ENCODE data around the gene ATP2A3.

The ATP2A3 gene

DNA sequence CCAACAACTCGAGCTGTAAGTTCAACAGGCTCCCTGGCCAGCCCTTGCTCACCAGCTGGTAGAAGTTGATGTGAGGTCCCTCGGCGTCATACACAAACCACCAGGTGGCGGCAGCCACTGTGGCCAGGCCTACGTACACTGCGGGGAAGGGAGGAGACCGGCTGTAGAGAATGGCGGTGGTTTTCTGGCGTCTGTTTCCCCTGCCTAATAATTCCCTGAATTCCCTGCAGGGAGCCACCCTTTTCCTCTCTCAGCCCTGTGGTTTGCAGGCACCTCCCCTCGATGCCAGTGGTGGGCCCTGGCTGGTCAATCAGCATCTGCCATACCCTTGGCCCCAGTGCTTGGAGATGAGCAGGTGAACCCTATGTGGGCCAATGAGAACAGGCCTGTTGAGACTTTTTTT is 29.1 kb downstream of the ATP2A3 start:
- no peaks in the 10 kb centered on the region for H3K27me3 Mint-ChIP-seq
- H3K36me3 Mint-ChIP-seq (ENCODE audit: insufficient read depth), result peaks cover 82% of the 10 kb centered on the region
- DNase-seq (no peak), ATAC-seq (replicated peaks) (no peak)
- no peak overlapping the region for H3K4me3 Mint-ChIP-seq
- H3K9me3 Mint-ChIP-seq, result no peaks in the 10 kb centered on the region
- H3K27ac Mint-ChIP-seq, result no peak overlapping the region
- peaks cover 7 to 10% of the 10 kb centered on the region in 2 donors for H3K4me1 Mint-ChIP-seq (ENCODE audit: low read depth in 2 of 2)

DNA sequence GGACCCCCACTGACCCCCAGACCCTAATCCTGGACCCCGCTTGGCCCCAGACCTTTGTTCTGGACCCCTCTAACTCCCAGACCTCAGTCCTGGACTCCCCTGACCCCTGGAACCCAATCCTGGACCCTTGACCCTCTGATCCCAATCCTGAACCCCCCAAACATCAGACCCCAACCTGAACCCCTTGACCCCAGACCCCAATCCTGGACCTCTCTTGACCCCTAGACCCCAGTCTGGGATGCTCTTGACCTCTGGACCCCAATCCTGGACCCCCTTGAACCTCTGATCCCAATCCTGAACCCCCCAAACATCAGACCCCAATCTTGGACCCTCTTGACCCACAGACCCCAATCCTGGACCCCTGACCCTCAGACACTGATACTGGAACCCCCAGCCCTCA is 34.5 kb downstream of the ATP2A3 start:
- no peak for DNase-seq
- ATAC-seq (replicated peaks), result no peak
- no peaks in the 10 kb centered on the region for H3K27me3 Mint-ChIP-seq
- peak overlapping the region; percentile 62 to 88 for H3K27ac Mint-ChIP-seq
- H3K4me3 Mint-ChIP-seq, result no peak overlapping the region
- H3K9me3 Mint-ChIP-seq, result no peaks in the 10 kb centered on the region
- H3K36me3 Mint-ChIP-seq (ENCODE audit: insufficient read depth), result peaks cover 50% of the 10 kb centered on the region
- H3K4me1 Mint-ChIP-seq (ENCODE audit: low read depth in 2 of 2), result peaks cover 6 to 7% of the 10 kb centered on the region in 2 donors

DNA sequence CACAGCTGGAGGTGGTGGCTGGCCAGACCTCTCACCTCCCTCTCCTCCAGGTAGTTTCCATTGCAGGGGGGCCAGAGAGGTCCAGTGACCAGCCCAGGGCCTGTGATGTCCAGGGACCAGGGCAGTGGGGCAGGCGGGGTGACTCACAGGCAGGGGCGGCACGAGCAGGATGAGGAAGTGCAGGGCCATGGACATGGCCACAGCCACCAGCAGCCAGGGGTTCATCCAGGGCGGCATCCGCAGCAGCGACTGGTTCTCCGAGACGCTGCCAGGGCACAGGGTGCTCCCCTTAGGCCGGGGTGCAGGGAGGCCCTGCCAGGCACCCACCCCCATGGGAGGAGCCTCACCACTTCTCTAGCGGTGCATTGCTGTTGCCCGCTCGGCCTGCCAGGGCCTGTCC is 35.1 kb downstream of the ATP2A3 start:
- no peaks in the 10 kb centered on the region for H3K27me3 Mint-ChIP-seq
- no peak overlapping the region for H3K4me3 Mint-ChIP-seq
- peaks cover 55% of the 10 kb centered on the region for H3K36me3 Mint-ChIP-seq (ENCODE audit: insufficient read depth)
- H3K27ac Mint-ChIP-seq, result peak overlapping the region; percentile 62 to 88
- H3K4me1 Mint-ChIP-seq (ENCODE audit: low read depth in 2 of 2), result peaks cover 6 to 7% of the 10 kb centered on the region in 2 donors
- no peaks in the 10 kb centered on the region for H3K9me3 Mint-ChIP-seq
- DNase-seq (no peak), ATAC-seq (replicated peaks) (no peak)

DNA sequence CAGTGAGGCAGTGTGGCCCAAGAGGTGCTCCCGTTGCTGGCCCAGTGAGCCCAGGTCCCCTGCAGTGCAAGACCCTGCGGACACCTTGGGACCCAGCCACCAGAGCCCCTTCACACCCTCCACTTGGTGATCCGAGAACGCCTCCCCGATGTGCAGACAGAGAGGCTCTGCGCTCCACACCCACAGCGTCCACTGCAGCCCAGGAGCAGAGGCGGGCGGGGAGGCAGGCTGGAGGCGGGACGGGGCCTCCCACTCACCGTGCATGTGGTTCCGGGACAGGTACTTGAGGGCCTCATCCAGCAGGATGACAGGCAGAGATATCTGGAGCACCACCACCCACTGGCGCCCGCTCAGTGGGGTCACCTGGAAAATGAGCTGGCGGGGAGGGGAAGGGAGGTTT is 35.8 kb downstream of the ATP2A3 start:
- peak overlapping the region in 1 of 2 donors; percentile 88 for H3K27ac Mint-ChIP-seq
- H3K36me3 Mint-ChIP-seq (ENCODE audit: insufficient read depth), result peaks cover 54% of the 10 kb centered on the region
- no peaks in the 10 kb centered on the region for H3K27me3 Mint-ChIP-seq
- no peak overlapping the region for H3K4me3 Mint-ChIP-seq
- ATAC-seq (replicated peaks), result no peak
- H3K9me3 Mint-ChIP-seq, result no peaks in the 10 kb centered on the region
- H3K4me1 Mint-ChIP-seq (ENCODE audit: low read depth in 2 of 2), result peaks cover 6 to 7% of the 10 kb centered on the region in 2 donors
- no peak for DNase-seq

DNA sequence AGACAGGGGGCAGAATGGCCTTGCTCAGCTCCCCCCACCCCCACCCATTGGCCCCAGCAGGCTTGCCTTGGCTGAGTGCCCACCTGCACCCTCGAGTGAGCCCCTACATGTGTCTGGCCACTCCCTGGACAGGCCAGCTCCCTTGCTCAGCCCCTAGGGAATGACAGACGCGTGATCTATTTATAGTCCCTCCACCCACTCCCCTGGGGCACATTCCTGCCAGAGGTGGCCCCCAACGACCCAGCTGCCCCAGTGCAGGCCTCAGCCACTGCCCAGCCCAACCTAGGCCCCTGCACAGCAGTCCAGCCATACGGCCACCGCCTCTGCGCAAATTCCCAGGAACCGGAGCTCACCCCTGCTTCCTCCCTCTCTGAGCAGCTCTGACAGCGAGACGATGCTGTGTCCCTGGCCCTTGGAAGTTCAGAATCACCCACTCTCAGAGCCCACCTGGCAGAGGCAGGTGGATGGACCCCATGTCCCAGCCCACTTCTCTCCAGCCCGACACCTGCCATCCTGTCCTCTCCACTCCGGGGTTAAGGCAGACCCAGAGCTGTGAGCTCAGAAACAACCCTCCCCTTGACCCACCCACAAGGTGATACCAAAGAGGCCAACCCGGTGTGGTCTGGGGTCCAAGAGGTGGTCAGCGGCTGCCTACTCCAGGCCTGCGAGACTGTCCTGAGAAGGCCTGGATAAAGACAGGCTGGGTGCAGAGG is 36.5 kb downstream of the ATP2A3 start:
- Mint-ChIP-seq H3K27me3 (no peaks in the 10 kb centered on the region), H3K9me3 (no peaks in the 10 kb centered on the region), H3K4me1 (ENCODE audit: low read depth in 2 of 2) (peaks cover 6 to 11% of the 10 kb centered on the region in 2 donors), H3K27ac (peak overlapping the region in 1 of 2 donors; percentile 88), H3K36me3 (ENCODE audit: insufficient read depth) (peaks cover 49% of the 10 kb centered on the region), H3K4me3 (no peak overlapping the region)
- ATAC-seq (replicated peaks) (no peak), DNase-seq (no peak)

DNA sequence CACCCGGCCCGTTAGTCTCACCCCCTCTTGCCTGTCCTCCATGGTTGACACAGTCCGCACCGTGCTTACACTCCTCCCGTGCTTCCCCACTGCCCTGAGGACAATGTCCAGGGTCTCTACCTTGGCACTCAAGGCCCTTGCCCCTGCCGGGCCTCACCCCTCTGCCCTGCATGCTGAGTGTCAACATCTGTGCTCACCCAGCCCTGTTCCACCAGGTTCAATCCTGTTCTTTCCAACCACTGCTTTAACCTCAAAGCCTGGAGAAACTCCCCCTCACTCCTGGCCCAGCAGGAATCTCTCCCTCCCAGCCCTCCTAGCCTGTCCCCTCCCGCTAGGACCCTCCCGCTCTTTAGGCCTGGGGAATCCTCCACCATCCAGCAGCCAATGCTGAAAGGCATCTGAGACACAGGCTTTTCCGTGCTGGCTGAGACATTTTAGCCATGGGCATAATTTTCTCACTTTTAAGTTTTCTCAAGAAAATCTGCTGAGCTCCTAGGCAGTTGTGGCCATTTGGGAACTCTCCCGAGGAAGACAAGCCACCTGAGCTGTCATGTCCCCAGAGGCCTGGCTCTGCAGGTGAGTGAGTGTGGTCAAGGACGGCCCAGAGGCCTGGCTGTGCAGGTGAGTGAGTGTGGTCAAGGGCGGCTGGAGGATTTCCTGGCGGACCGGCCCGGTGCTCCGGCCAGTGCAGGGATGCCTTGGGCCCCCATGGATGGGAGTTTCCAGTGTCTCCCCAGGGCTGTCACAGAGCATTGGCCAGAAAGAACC is 37.2 kb downstream of the ATP2A3 start:
- Mint-ChIP-seq H3K4me3 (no peak overlapping the region), H3K9me3 (no peaks in the 10 kb centered on the region), H3K27me3 (no peaks in the 10 kb centered on the region), H3K36me3 (ENCODE audit: insufficient read depth) (peaks cover 45% of the 10 kb centered on the region), H3K27ac (peak overlapping the region; percentile 44 to 88), H3K4me1 (ENCODE audit: low read depth in 2 of 2) (peaks cover 6 to 14% of the 10 kb centered on the region in 2 donors)
- ATAC-seq (replicated peaks), result no peak
- DNase-seq, result no peak

DNA sequence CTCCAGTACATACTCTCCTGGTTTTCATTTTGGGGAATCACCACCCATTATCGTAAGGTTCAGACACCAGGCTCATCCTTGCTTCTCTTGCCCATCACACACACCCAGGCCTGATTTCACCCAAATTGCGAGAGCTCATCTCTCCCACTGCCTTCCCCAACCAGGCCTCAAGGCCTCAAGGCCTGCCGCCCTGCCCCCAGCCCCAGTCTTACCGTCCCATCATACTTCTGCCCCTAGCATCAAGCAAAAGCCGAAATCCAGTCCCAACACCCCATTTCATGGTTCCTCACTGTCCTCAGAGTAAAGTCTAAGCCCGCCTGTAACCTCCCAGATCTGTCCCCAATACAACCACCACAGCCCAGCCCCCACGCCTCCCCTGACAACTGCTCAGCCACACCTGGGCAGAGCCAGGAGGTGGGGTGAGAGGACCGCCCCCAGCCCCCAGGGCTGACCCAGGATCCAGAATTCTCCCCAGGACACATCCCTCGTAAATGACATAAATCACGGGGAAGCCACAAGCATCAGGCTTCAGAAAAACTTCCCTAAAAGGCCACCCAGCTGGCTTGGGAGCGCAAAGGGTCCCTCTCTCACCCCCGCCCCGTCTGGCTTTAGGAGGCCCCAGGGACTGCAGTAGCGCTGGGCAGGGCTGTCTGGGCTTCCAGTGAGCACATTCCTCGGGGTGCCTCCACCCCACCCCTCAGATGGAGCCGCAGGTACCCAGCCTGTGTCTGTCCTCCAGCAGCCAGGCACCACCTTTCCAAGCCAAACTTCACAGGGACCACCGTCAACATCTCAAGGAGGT is 38.4 kb downstream of the ATP2A3 start:
- Mint-ChIP-seq H3K9me3 (no peaks in the 10 kb centered on the region), H3K27me3 (no peaks in the 10 kb centered on the region), H3K4me3 (no peak overlapping the region), H3K4me1 (ENCODE audit: low read depth in 2 of 2) (peaks cover 6 to 14% of the 10 kb centered on the region in 2 donors), H3K27ac (peak overlapping the region; percentile 1 to 36), H3K36me3 (ENCODE audit: insufficient read depth) (peaks cover 41% of the 10 kb centered on the region)
- no peak for DNase-seq
- ATAC-seq (replicated peaks), result no peak

DNA sequence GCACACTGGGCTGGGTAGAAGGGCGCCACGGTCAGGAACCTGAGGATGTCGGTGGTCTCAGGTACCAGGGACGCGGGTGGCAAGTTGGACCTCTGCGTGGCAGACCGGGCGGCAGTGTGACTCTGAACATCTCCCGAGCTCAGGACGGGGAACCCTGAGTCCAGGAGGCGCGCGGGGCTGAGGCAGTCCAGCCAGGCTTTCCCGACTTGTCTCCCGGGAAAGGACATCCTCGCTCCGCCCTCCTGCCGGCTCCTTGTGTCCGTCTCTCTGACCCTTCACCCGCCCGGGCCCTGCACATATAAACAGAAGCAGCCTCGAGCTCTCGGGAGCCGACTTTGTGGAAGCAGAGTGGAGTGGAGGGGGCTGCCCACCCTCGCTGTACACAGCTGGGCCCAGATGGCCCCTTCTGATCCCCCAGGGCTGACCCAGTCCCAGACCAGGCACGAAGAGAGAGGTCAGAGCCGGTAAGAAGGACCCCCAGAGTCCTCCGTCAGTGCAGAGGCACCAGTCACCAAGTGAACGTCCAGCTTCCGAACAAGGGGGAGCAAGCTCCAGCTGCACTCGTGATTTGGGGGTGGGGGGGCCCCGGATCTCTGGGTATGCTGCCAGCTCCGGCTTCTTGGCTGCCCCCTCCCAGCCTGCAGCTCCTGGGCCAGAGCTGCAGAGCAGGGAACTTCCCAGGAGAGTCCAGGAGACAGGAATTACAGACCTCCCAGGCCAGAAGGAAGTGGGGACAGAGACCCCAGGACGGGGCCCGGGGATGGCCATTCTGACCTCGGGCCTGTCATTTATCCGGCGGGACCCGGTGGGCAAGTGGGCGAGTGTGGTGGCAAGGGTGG is 39.5 kb downstream of the ATP2A3 start:
- H3K27me3 Mint-ChIP-seq, result no peaks in the 10 kb centered on the region
- DNase-seq, result no peak
- no peak for ATAC-seq (replicated peaks)
- no peaks in the 10 kb centered on the region for H3K9me3 Mint-ChIP-seq
- peak overlapping the region; percentile 1 to 84 for H3K27ac Mint-ChIP-seq
- no peak overlapping the region for H3K4me3 Mint-ChIP-seq
- H3K36me3 Mint-ChIP-seq (ENCODE audit: insufficient read depth), result peaks cover 34% of the 10 kb centered on the region
- peaks cover 6 to 14% of the 10 kb centered on the region in 2 donors for H3K4me1 Mint-ChIP-seq (ENCODE audit: low read depth in 2 of 2)

DNA sequence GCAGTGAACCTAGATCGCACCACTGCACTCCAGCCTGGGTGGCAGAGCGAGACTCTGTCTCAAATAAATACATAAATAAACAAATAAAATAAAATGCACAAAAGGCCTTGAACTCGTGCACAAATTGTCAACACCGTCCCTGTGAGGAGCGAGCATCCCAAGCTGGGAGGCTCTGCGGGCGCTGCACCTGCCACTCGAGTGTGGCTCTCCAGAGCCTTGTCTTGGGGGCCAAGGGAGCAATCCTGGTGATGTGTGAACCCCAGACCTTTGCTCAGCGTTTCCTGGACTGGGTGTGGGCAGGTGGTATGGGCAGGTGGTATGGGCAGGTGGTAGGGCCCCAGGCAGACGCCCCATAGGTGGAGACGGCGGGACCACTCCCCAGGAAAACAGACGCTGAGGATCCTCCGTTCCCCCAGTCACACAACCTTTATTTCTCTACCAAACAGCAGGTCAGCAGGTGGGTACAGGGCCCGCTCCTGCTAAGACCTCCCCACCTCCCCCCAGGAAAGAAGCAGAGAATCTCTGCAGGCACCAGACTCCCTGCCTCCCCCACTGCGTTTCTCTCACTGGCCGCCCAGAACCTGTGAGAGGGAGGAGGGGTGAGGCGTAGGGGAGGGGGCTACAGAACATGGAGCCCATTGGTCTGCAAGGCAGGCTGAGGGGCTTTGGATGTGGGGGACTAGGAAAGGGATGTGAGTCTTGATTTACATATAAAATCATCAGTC is 40.6 kb downstream of the ATP2A3 start:
- Mint-ChIP-seq H3K4me3 (no peak overlapping the region), H3K9me3 (no peaks in the 10 kb centered on the region), H3K36me3 (ENCODE audit: insufficient read depth) (peaks cover 27% of the 10 kb centered on the region), H3K4me1 (ENCODE audit: low read depth in 2 of 2) (peaks cover 6 to 14% of the 10 kb centered on the region in 2 donors), H3K27me3 (no peaks in the 10 kb centered on the region), H3K27ac (peak overlapping the region in 1 of 2 donors; percentile 84)
- no peak for DNase-seq
- ATAC-seq (replicated peaks), result no peak

DNA sequence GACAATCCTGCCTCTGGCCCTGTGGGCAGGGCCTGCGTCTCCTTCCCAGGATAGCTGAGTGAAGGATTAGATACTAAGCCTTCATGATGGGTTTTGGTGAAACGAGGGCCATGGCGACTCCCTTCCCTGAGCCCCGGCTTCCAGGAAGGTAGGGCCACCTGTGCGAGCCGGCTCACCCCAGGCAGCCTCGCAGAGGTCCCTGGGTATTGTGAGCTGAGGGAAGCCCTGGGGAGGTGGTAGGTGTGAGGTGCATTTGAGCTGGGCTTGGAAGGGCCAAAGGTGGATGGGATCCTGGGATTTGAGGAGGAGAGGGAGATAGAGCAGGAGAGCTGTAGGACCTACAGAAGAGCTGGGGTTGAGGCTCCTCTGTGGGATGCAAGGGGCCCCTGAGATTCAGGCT is 41.5 kb downstream of the ATP2A3 start:
- Mint-ChIP-seq H3K27ac (peak overlapping the region; percentile 20 to 84), H3K27me3 (no peaks in the 10 kb centered on the region), H3K36me3 (ENCODE audit: insufficient read depth) (peaks cover 27% of the 10 kb centered on the region), H3K9me3 (no peaks in the 10 kb centered on the region), H3K4me3 (no peak overlapping the region), H3K4me1 (ENCODE audit: low read depth in 2 of 2) (peaks cover 6 to 13% of the 10 kb centered on the region in 2 donors)
- DNase-seq (no peak), ATAC-seq (replicated peaks) (no peak)

DNA sequence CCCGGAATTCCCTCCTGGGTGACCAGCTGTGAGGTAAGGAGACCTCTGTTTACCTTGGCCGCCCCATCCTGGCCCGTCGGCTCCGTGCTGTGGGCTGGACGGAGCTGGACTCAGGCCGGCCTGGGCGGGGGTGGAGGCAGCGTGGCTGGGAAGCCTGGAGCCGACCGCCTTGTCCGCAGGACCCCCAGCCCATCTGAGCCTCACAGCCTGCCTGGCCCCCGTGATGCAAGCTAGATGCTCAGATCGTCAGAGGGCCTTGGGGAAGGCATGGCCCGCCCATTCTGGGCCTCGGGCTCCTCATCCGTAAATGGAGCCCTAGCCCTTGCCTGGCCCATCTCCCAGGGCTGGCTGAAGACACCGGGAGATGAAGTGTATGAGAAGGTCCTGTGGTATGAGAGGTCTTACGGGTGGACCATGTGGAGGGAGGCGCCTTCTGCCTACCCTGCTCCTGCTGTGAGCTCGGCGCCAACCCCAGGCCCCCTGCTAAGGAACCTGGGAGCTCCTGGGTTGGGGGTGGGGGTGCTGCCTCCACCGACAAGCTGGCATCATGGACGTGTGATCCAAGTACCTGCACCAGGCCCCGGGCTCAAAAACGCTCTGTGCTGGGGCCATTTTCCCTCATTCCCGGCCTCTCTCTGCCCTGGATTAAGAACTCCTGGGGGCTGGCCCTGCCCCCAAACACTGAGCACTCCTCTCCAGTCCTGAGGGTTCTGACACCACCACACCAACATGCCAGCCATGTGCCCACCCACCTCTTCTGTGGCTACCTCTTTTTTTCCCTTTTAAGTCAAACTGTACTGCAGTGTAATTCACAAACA is 42.5 kb downstream of the ATP2A3 start:
- H3K27ac Mint-ChIP-seq, result peak overlapping the region in 1 of 2 donors; percentile 84

DNA sequence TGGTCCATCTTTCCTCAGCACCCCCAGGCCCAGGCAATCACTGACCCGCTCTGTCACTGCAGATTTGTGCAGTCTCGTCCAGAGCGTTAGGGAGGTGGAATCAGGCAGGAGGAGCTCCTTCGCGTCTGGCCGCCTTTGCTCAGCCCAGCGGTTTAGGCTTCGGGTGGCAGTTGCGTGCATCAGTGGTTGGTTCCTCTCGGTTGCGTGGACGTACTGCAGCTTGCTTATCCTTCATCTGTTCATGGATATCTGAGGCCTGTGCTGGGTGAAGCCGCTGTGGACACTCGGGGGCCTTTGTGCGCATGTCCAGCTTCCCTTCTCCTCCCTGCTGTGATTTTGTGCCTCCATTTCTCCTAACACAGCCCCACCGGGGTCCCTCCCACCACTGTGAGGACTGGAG is 43.2 kb downstream of the ATP2A3 start:
- ATAC-seq (replicated peaks) (no peak), DNase-seq (no peak)
- H3K27ac Mint-ChIP-seq, result peak overlapping the region in 1 of 2 donors; percentile 80
- no peak overlapping the region for H3K4me3 Mint-ChIP-seq
- H3K9me3 Mint-ChIP-seq, result no peaks in the 10 kb centered on the region
- peaks cover 23% of the 10 kb centered on the region for H3K36me3 Mint-ChIP-seq (ENCODE audit: insufficient read depth)
- H3K4me1 Mint-ChIP-seq (ENCODE audit: low read depth in 2 of 2), result peaks cover 9 to 22% of the 10 kb centered on the region in 2 donors
- H3K27me3 Mint-ChIP-seq, result no peaks in the 10 kb centered on the region

More for the DNA sequence above, 42.5 kb downstream of the ATP2A3 start:
- Mint-ChIP-seq H3K9me3 (no peaks in the 10 kb centered on the region), H3K4me3 (no peak overlapping the region), H3K4me1 (ENCODE audit: low read depth in 2 of 2) (peaks cover 7 to 17% of the 10 kb centered on the region in 2 donors), H3K27me3 (no peaks in the 10 kb centered on the region), H3K36me3 (ENCODE audit: insufficient read depth) (peaks cover 24% of the 10 kb centered on the region)
- no peak for ATAC-seq (replicated peaks)
- DNase-seq, result no peak
